Measurements from ENCODE around the gene SLC26A11.
"Not testable (repeated sequence)": the region's sequence is repeated elsewhere in the genome, so short reads cannot be mapped to it uniquely, and the experiment has no call there.

SLC26A11 gene

GRCh38 chr17:80252871-80253270 lies 32.6 kb downstream of the SLC26A11 start:
- TF ChIP-seq CTCF (IDR thresholded peaks at IDR 0.05; ENCODE audit: low read depth, low read length, missing control alignments) = peak; percentile 57
- DNase-seq (ENCODE audit: extremely low read depth, low read depth) = no peak
- H3K4me3 ChIP-seq (replicated peaks; ENCODE audit: low read depth, low read length) = no peak overlapping the region

GRCh38 chr17:80253631-80254395 lies 33.6 kb downstream of the SLC26A11 start:
- DNase-seq (ENCODE audit: extremely low read depth, low read depth) = no peak
- no peak for TF ChIP-seq CTCF (IDR thresholded peaks at IDR 0.05; ENCODE audit: low read depth, low read length, missing control alignments)
- no peak overlapping the region for H3K4me3 ChIP-seq (replicated peaks; ENCODE audit: low read depth, low read length)

- H3K4me3 ChIP-seq (replicated peaks; ENCODE audit: low read depth, low read length) = no peak overlapping the region
- peak; percentile 63 for DNase-seq (ENCODE audit: extremely low read depth, low read depth)
- TF ChIP-seq CTCF (IDR thresholded peaks at IDR 0.05; ENCODE audit: low read depth, low read length, missing control alignments) = no peak
Measured at GRCh38 chr17:80254396-80255251, 34.4 kb downstream of the SLC26A11 start.

DNA sequence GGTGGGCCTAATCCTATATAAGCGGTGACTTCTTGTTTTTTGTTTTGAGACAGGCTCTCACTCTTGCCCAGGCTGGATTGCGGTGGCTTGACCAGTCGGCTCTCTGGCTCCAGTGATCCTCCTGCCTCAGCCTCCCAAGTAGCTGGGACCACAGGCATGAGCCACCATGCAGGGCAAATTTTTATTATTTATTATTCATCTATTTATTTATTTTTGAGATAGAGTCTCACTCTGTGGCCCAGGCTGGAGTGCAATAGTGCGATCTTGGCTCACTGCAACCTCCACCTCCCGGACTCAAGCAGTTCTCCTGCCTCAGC lies 35.8 kb downstream of the SLC26A11 start:
- no peak overlapping the region for H3K4me3 ChIP-seq (replicated peaks; ENCODE audit: low read depth, low read length)
- no peak for TF ChIP-seq CTCF (IDR thresholded peaks at IDR 0.05; ENCODE audit: low read depth, low read length, missing control alignments)
- no peak for DNase-seq (ENCODE audit: extremely low read depth, low read depth)

GRCh38 chr17:80257716-80258213 lies 37.5 kb downstream of the SLC26A11 start:
- H3K4me3 ChIP-seq (replicated peaks; ENCODE audit: low read depth, low read length) = no peak overlapping the region
- no peak for DNase-seq (ENCODE audit: extremely low read depth, low read depth)
- TF ChIP-seq CTCF (IDR thresholded peaks at IDR 0.05; ENCODE audit: low read depth, low read length, missing control alignments) = no peak

DNA sequence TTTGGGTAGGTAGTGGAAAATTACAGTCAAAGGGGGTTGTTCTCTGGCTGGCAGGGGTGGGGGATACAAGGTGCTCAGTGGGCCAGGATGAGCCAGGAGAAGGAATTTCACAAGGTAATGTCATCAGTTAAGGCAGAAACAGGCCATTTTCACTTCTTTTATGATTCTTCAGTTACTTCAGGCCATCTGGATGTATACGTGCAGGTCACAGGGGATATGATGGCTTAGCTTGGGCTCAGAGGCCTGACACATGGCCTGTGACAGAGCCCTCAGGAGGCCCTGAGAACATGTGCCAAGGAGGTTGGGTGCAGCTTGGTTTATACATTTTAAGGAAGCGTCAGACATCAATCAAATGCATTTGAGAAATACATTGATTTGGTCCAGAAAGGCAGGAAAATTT lies 38.1 kb downstream of the SLC26A11 start:
- DNase-seq (ENCODE audit: extremely low read depth, low read depth); H3K4me3 ChIP-seq (replicated peaks; ENCODE audit: low read depth, low read length): not testable (repeated sequence)

GRCh38 chr17:80259457-80260068 lies 39.3 kb downstream of the SLC26A11 start:
- no peak for DNase-seq (ENCODE audit: extremely low read depth, low read depth)
- TF ChIP-seq CTCF (IDR thresholded peaks at IDR 0.05; ENCODE audit: low read depth, low read length, missing control alignments) = no peak
- H3K4me3 ChIP-seq (replicated peaks; ENCODE audit: low read depth, low read length) = peak overlapping the region; percentile 40
